Loucy (cell line): ENCODE data around the gene IL16.

Experiments used
- CTCF ChIP-seq: fragments of 200-600 bp; sonication (generic); conservative IDR thresholded peaks from 2 replicates; pipeline ENCODE4 v1.5.1; 2014; ENCODE audit warnings: mild to moderate bottlenecking, antibody characterized with exemption, low read length
- EZH2phosphoT487 ChIP-seq: fragments of 200-600 bp; IDR thresholded peaks from 2 replicates; pipeline ENCODE4 v1.6.1; 2018; ENCODE audit warnings: antibody characterized with exemption, mild to moderate bottlenecking, moderate library complexity, borderline replicate concordance

GRCh38 chr15:81336568-81336967 lies 139.9 kb downstream of the IL16 start:
- TF ChIP-seq EZH2phosphoT487 = no peak
- TF ChIP-seq CTCF = peak; percentile 69
